Hepatocyte (in vitro differentiated cells): Measurements from ENCODE around the gene SND1.

ENCODE experiments used
- EZH2 ChIP-seq: fragments of 200-600 bp; sonication (generic); IDR thresholded peaks from 2 replicates; pipeline ENCODE4 v1.6.1; 2016; ENCODE audit warnings: antibody characterized with exemption, mild to moderate bottlenecking, borderline replicate concordance
- TF ChIP-seq, protein P1 (sequence below): fragments of 200-600 bp; sonication (generic); IDR thresholded peaks from 2 replicates; pipeline ENCODE4 v1.5.1; 2016; ENCODE audit warnings: antibody characterized with exemption, mild to moderate bottlenecking; ENCODE audit not compliant: poor library complexity

DNA sequence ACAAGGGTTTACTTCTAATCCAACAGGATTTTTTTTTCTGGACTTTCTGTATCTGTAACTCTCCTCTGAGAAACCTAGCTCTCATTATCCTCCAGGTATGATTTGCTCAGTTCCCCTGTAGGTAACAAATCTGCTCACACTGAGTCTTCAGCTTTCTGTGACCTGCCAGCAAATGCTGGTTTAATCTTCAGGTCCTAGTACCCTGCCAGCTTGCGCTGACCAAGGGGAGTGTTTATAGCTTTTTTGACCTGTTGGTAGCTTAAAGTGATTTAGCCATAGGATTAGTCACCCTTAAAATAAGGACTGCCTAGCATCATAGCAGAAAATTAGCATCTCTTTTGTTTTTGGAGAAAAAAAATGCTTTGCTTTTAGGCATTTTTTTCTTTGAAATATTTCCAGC, 22.4 kb downstream of the SND1 start:
- TF ChIP-seq, protein P1, sequence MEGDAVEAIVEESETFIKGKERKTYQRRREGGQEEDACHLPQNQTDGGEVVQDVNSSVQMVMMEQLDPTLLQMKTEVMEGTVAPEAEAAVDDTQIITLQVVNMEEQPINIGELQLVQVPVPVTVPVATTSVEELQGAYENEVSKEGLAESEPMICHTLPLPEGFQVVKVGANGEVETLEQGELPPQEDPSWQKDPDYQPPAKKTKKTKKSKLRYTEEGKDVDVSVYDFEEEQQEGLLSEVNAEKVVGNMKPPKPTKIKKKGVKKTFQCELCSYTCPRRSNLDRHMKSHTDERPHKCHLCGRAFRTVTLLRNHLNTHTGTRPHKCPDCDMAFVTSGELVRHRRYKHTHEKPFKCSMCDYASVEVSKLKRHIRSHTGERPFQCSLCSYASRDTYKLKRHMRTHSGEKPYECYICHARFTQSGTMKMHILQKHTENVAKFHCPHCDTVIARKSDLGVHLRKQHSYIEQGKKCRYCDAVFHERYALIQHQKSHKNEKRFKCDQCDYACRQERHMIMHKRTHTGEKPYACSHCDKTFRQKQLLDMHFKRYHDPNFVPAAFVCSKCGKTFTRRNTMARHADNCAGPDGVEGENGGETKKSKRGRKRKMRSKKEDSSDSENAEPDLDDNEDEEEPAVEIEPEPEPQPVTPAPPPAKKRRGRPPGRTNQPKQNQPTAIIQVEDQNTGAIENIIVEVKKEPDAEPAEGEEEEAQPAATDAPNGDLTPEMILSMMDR, result no peak
- no peak for TF ChIP-seq EZH2
